Measurements from ENCODE around the gene UBTD2.

Gene UBTD2

DNA sequence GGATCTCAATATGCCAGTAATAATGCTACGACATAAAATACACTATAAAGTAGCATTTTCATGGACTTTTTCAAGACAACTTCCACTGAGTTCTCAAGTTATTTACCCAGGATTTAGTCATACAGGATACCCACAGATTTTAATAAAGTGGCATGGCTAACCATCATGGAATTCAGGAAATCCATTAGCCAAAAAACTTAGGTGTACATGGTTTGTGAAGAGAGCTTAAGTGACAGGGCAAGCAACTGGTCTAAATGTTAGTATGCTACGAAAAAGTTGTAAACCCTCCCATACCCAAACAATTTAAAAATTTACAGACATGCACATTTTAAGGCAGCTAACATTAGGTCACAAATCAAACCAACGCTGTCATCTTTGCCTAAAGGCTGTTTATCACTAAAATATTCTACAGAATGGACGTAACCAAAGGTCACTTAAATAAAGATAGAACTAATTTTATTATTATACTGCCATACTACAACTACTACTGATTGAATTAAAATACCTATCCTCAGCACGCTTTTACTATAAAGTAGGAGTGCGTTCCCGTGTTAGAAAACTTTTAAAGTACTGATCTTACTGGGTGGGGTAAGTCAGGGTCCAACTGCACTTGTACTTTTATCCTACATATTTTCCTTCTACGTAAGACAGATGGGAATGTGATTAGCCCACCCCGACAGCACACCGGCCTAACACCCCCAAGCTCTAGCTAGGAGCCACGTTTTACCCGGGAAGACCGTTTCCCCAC, 1.1 kb downstream of the UBTD2 start:
- TF ChIP-seq, protein P1, sequence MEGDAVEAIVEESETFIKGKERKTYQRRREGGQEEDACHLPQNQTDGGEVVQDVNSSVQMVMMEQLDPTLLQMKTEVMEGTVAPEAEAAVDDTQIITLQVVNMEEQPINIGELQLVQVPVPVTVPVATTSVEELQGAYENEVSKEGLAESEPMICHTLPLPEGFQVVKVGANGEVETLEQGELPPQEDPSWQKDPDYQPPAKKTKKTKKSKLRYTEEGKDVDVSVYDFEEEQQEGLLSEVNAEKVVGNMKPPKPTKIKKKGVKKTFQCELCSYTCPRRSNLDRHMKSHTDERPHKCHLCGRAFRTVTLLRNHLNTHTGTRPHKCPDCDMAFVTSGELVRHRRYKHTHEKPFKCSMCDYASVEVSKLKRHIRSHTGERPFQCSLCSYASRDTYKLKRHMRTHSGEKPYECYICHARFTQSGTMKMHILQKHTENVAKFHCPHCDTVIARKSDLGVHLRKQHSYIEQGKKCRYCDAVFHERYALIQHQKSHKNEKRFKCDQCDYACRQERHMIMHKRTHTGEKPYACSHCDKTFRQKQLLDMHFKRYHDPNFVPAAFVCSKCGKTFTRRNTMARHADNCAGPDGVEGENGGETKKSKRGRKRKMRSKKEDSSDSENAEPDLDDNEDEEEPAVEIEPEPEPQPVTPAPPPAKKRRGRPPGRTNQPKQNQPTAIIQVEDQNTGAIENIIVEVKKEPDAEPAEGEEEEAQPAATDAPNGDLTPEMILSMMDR (IDR thresholded peaks at IDR 0.05; ENCODE audit: control extremely low read depth, extremely low read depth, low read depth, missing control alignments): no peak
- DNase-seq (ENCODE audit: extremely low spot score): no peak
- ChIA-PET POLR2A (interaction anchor here (1.7 kb wide), 1 partner anchor 95 kb away, joined by 5 read pairs; no protein-coding TSS in a partner anchor), CTCF (interaction anchor here (0.6 to 4.6 kb wide), 30 partner anchors 9 to 864 kb away, joined by 3 to 37 read pairs (median 4); partner anchors contain the start of gene STK10)

DNA sequence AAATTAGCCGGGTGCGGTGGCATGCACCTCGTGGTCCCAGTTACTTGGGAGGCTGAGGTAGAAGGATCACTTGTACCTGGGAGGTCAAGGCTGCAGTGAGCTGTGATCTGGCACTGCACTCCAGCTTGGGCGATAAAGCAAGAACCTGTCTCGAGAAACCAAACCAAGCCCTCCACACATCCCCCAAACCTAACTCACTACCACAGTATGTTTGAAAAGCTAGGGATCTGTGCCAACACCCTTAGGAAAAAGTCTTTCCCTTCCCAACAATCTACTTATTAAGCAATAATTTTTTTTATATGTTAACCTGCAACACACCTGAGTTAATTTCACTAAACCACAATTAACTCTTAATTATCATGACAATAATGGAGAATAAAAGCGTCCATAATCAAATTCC, 2.2 kb downstream of the UBTD2 start:
- TF ChIP-seq, protein P1 (IDR thresholded peaks at IDR 0.05; ENCODE audit: control extremely low read depth, extremely low read depth, low read depth, missing control alignments): no peak
- CTCF ChIA-PET: interaction anchor here (1.1 to 4.6 kb wide), 4 partner anchors 8 to 174 kb away, joined by 4 to 37 read pairs (median 23); partner anchors contain the start of gene STK10
- POLR2A ChIA-PET: no interaction called here
- no peak for DNase-seq (ENCODE audit: extremely low spot score)

DNA sequence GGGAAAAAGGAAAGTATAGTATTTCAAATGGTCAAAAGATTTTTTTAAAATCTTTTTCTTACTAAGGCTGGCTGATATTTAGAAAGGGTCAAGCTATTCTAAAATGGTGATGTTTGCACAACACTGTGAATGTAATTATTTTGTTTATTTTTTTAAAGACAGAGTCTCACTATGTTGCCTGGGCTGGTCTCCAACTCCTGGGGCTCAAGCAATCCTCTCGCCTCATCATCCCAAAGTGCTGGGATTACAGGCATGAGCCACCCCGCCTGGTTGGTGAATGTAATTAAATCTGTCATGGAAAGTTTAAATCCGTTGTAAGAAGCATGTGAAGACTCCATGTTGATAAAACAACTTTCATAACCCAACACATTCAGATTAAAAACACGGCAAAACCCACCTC, 2.6 kb downstream of the UBTD2 start:
- TF ChIP-seq, protein P1 (IDR thresholded peaks at IDR 0.05; ENCODE audit: control extremely low read depth, extremely low read depth, low read depth, missing control alignments): no peak
- ChIA-PET CTCF (interaction anchor here (1.1 to 4.6 kb wide), 3 partner anchors 12 to 173 kb away, joined by 4 to 37 read pairs (median 36); partner anchors contain the start of gene STK10), POLR2A (no interaction called here)
- DNase-seq (ENCODE audit: extremely low spot score): no peak

DNA sequence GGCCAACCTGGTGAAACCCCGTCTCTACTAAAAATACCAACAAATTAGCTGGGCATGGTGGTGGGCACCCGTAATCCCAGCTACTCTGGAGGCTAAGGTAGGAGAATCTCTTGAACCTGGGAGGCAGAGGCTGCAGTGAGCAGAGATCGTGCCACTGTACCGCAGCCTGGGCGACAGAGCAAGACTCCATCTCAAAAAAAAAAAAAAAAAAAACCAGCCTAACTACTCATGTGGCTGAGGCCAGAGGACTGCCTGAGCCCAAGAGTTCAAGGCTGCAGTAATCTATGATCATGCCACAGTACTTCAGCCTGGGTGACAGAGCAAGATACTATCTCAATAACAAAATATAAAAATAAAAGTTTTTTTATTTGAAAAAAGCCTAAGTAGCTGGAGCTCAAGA, 3.2 kb downstream of the UBTD2 start:
- POLR2A ChIA-PET: no interaction called here
- CTCF ChIA-PET: interaction anchor here (1.1 to 4.6 kb wide), 3 partner anchors 13 to 173 kb away, joined by 4 to 37 read pairs (median 36); partner anchors contain the start of gene STK10
- TF ChIP-seq, protein P1 (IDR thresholded peaks at IDR 0.05; ENCODE audit: control extremely low read depth, extremely low read depth, low read depth, missing control alignments): no peak
- no peak for DNase-seq (ENCODE audit: extremely low spot score)

DNA sequence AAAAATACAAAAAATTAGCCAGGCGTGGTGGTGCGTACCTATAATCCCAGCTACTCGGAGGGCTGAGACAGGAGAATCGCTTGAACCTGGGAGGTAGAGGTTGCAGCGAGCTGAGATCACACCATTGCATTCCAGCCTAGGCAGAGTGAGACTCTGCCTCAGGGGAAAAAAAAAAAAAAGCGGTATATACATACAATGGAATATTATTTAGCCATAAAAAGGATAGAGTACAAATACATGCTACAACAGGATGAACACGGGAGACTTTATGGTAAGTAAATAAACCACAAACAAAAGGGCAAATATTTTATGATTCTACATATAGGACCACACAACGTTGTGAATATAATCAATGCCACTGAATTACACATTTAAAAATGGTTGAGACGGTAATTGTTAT, 5.2 kb downstream of the UBTD2 start:
- TF ChIP-seq, protein P1 (IDR thresholded peaks at IDR 0.05; ENCODE audit: control extremely low read depth, extremely low read depth, low read depth, missing control alignments): no peak
- no peak for DNase-seq (ENCODE audit: extremely low spot score)
- POLR2A ChIA-PET: no interaction called here
- CTCF ChIA-PET: interaction anchor here (1.0 kb wide), 1 partner anchor 90 kb away, joined by 3 read pairs; no protein-coding TSS in a partner anchor

DNA sequence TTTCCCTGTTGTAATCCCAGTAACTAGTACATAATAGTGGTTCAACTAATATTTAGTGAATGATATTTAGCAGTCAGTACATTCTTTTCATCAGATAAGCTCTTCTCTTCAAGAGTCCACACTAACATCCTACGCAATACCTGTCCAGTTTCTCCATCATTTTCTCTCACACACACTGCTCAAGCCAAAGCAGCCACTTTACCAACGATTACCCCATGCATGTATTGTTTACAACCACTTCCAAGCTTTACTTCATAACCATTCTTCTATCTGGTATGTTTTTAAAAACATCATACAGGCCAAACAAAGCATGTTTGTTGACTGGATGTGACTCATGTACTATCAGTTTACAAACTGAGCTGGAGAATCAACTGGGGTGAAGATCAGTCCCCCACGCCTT, 7.3 kb downstream of the UBTD2 start:
- TF ChIP-seq, protein P1 (IDR thresholded peaks at IDR 0.05; ENCODE audit: control extremely low read depth, extremely low read depth, low read depth, missing control alignments): no peak
- DNase-seq (ENCODE audit: extremely low spot score): no peak
- POLR2A ChIA-PET: no interaction called here
- CTCF ChIA-PET: interaction anchor here (0.9 kb wide), 2 partner anchors 16 to 46 kb away, joined by 3 read pairs; no protein-coding TSS in a partner anchor

Data from GM10248 (cell line).